WI38 (cell line): ENCODE results near the gene GYS1.

Experiments used
- H3K4me3 ChIP-seq: 2 replicates; pipeline ENCODE4 v1.5.1; 2011; ENCODE audit warnings: low read depth, mild to moderate bottlenecking, control low read depth, low read length
- TF ChIP-seq, protein P1 (sequence below): IDR thresholded peaks from 2 replicates; pipeline ENCODE4 v1.5.1; 2012; ENCODE audit warnings: low read depth, mild to moderate bottlenecking, control low read depth, low read length

GYS1 gene

DNA sequence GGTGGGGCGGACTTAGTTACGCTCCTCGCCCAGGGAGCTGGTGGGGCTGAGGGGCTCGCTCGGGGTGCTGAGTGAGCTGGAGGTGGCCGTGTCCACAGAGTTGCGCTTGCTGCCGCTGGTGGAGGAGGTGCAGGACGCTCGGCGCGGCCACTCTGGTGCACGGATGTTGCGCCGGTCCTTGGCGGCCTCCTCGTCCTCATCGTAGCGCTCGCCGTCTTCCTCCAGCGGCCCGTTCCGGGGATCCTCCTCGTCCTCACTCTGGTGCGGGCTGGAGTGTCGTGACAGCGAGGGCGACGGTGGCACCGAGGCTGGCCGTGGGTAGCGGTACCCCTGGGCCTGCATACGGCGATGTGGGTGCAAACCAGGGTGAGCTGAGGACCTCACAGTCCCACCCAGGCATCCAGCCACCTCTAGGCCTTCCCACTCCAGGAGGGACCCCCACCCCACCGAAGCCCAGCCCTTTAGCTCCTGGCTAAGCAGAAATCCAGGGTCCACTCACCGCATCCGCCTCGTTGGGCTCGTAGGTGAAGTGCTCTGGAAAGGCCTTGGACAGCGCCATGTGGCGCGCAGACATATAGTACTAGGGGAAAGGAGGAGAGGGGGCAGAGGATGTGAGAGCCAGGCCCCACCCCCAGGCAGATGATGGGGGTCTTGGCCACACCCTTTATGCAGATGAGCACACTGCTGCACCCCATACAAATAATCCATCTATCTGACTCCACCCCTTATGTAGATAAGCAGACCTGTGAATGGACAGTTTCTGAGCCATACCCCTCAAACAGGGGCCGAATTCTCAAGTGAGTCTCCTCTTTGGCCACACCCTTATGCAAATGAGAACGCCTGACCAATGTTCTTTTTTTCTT lies 23.6 kb downstream of the GYS1 start:
- TF ChIP-seq, protein P1, sequence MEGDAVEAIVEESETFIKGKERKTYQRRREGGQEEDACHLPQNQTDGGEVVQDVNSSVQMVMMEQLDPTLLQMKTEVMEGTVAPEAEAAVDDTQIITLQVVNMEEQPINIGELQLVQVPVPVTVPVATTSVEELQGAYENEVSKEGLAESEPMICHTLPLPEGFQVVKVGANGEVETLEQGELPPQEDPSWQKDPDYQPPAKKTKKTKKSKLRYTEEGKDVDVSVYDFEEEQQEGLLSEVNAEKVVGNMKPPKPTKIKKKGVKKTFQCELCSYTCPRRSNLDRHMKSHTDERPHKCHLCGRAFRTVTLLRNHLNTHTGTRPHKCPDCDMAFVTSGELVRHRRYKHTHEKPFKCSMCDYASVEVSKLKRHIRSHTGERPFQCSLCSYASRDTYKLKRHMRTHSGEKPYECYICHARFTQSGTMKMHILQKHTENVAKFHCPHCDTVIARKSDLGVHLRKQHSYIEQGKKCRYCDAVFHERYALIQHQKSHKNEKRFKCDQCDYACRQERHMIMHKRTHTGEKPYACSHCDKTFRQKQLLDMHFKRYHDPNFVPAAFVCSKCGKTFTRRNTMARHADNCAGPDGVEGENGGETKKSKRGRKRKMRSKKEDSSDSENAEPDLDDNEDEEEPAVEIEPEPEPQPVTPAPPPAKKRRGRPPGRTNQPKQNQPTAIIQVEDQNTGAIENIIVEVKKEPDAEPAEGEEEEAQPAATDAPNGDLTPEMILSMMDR: no peak
- H3K4me3 ChIP-seq: no peak overlapping the region

GRCh38 chr19:48968813-48969218 lies 24.3 kb downstream of the GYS1 start:
- TF ChIP-seq, protein P1: no peak
- no peak overlapping the region for H3K4me3 ChIP-seq

DNA sequence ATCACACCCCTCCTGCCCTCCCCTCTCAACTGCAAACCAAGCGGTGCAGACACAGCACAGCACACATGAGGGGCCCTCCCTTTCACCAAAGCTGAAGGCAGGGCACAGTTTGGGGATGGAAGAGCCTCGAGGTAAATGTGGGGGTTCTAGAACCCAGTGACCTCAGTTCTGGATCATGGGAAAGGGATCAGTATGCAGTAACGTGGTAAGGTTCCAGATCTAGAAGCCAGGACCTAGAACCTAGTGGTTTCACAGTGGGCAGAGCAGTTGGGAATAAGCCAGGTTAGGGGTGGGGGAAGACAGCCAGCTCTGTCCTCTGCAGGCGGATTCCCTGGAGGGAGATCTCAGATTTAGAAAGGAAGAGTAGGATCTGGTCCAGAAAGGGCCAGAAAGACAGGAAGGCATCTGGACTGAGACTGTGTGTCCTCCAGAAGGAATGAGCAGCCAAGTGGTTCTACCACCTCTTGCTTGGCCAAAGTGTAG lies 24.9 kb downstream of the GYS1 start:
- no peak overlapping the region for H3K4me3 ChIP-seq
- TF ChIP-seq, protein P1: no peak

GRCh38 chr19:48967346-48968178 lies 25.5 kb downstream of the GYS1 start:
- peak overlapping the region; percentile 68 for H3K4me3 ChIP-seq

GRCh38 chr19:48966541-48967345 lies 26.4 kb downstream of the GYS1 start:
- TF ChIP-seq, protein P1: no peak
- peak overlapping the region; percentile 68 for H3K4me3 ChIP-seq

More at GRCh38 chr19:48967346-48968178, 25.5 kb downstream of the GYS1 start:
- TF ChIP-seq, protein P1: no peak

- TF ChIP-seq, protein P1: no peak
- peak overlapping the region; percentile 68 for H3K4me3 ChIP-seq
These were observed 27.1 kb downstream of the GYS1 start for GRCh38 chr19:48965806-48966540.
